K562 (cell line): Measurements from ENCODE around the gene GLCCI1. TPM values are rescaled to one million over a fixed set of nuclear protein-coding genes. Genes with fewer than 3 reads are reported as not detected.

ENCODE experiments used
- ATF3 ChIP-seq, 2 experiments: fragments of 450-650 bp in 1 of 2; sonication (generic) in 1 of 2; formaldehyde crosslinking in 1 of 2; IDR thresholded peaks in 1 of 2; conservative IDR thresholded peaks in 1 of 2; 2 replicates each; pipeline versions ENCODE4 v1.6.1 to v1.8.1; 2016 to 2023; ENCODE audit warnings: mild to moderate bottlenecking in 2 of 2, moderate library complexity in 2 of 2, inconsistent platforms in 1 of 2, missing genetic modification reagents in 1 of 2
- CHD2 ChIP-seq: IDR thresholded peaks from 2 replicates; pipeline ENCODE4 v1.6.1; 2011; ENCODE audit warnings: low read depth, low read length
- DLX4 ChIP-seq: fragments of 250-450 bp; sonication (Bioruptor Pico); IDR thresholded peaks from 2 replicates; pipeline ENCODE4 v1.6.1; 2021; ENCODE audit warnings: mild to moderate bottlenecking
- E2F8 ChIP-seq: fragments of 450-650 bp; IDR thresholded peaks from 2 replicates; pipeline ENCODE4 v1.7.1; 2018; ENCODE audit warnings: mild to moderate bottlenecking, low read depth; ENCODE audit not compliant: partially characterized antibody
- ELF4 ChIP-seq: fragments of 450-650 bp; formaldehyde crosslinking; IDR thresholded peaks from 2 replicates; pipeline ENCODE4 v1.4.0; 2022; ENCODE audit warnings: missing genetic modification characterization
- FOXJ3 ChIP-seq: sonication (generic); formaldehyde crosslinking; IDR thresholded peaks from 2 replicates; pipeline ENCODE4 v1.4.0; 2020; ENCODE audit warnings: mild to moderate bottlenecking, missing genetic modification reagents
- GTF2E2 ChIP-seq: fragments of 200-800 bp; sonication (Bioruptor generic); IDR thresholded peaks from 2 replicates; pipeline ENCODE4 v1.6.1; 2016; ENCODE audit warnings: missing genetic modification characterization, missing compliant biosample characterization
- HLTF ChIP-seq: fragments of 450-650 bp; IDR thresholded peaks from 2 replicates; pipeline ENCODE4 v1.6.1; 2016
- HMBOX1 ChIP-seq: sonication (generic); IDR thresholded peaks from 2 replicates; pipeline ENCODE4 v1.6.1; 2016
- KDM5B ChIP-seq: fragments of 200-600 bp; sonication (generic); IDR thresholded peaks from 2 replicates; pipeline ENCODE4 v1.6.1; 2012; ENCODE audit warnings: low read depth, mild to moderate bottlenecking, moderate library complexity, low read length, control low read depth, inconsistent platforms; ENCODE audit not compliant: insufficient replicate concordance
- KLF6 ChIP-seq: fragments of 250-450 bp; sonication (Bioruptor Pico); IDR thresholded peaks from 2 replicates; pipeline ENCODE4 v1.4.0; 2020; ENCODE audit warnings: mild to moderate bottlenecking, moderate library complexity, borderline replicate concordance
- MYNN ChIP-seq, 2 experiments: sonication (generic); formaldehyde crosslinking in 1 of 2; IDR thresholded peaks; 2 replicates each; pipeline versions ENCODE4 v1.5.0 to v1.6.1; 2016 to 2020; ENCODE audit warnings: antibody characterized with exemption in 1 of 2, missing genetic modification reagents in 1 of 2
- PRPF4 ChIP-seq: fragments of 200-400 bp; formaldehyde crosslinking; IDR thresholded peaks from one replicate; pipeline ENCODE4 v1.6.1; 2017; ENCODE audit warnings: low read length, low read depth, mild to moderate bottlenecking; ENCODE audit not compliant: insufficient read depth, poor library complexity, severe bottlenecking
- RB1 ChIP-seq: fragments of 450-650 bp; IDR thresholded peaks from 2 replicates; pipeline ENCODE4 v1.6.1; 2017; ENCODE audit warnings: low read depth, mild to moderate bottlenecking
- SOX6 ChIP-seq: fragments of 450-650 bp; IDR thresholded peaks from 2 replicates; pipeline ENCODE4 v1.6.1; 2014; ENCODE audit warnings: mild to moderate bottlenecking
- SREBF1 ChIP-seq: fragments of 150-350 bp; IDR thresholded peaks from 2 replicates; pipeline ENCODE4 v1.6.1; 2014; ENCODE audit warnings: antibody characterized with exemption, low read depth, low read length, borderline replicate concordance
- ZFX ChIP-seq: sonication (generic); formaldehyde crosslinking; IDR thresholded peaks from 2 replicates; pipeline ENCODE4 v1.8.0; 2022; ENCODE audit warnings: mild to moderate bottlenecking, missing genetic modification reagents, moderate library complexity
- ZNF644 ChIP-seq: fragments of 200-800 bp; sonication (Bioruptor generic); IDR thresholded peaks from 2 replicates; pipeline ENCODE4 v1.6.1; 2016; ENCODE audit warnings: low read depth, missing genetic modification characterization, missing compliant biosample characterization
- polyA plus RNA-seq, 8 experiments: library from polyadenylated mRNA; depleted of rRNA in 4 of 8; stranded (reverse) in 5 of 8; unstranded in 3 of 8; fragments of >200 nt; fragmentation: Nextera tagmentation in 2 of 8; fragmentation: Illumina TruSeq in 1 of 8; extraction: Ambion mirVana in 2 of 8; extraction: Trizol in 1 of 8; gene quantifications; 2 replicates each; pipeline versions ENCODE4 v1.2.1 to v1.2.3, GENCODE V29; 2011 to 2014; ENCODE audit warnings: inconsistent platforms in 1 of 8, missing spikeins in 1 of 8
- total RNA-seq, 7 experiments: library from RNA; depleted of rRNA in 6 of 7; stranded (reverse); fragments of >200 nt in 6 of 7; fragmentation: Illumina TruSeq in 2 of 7; extraction: Trizol in 2 of 7; gene quantifications; 2 replicates each; pipeline versions ENCODE4 v1.2.1 to v1.2.3, GENCODE V29; 2011 to 2021; ENCODE audit warnings: low replicate concordance in 1 of 7

GLCCI1 gene
- total and polyA plus RNA-seq, 9 of the 15 experiments (the other 6 are each of a cell fraction or from before 2014, with no cell fraction given): 2.7 to 11.9 (median 7.2) TPM

- TF ChIP-seq HMBOX1 (0 out of 2 replicates have a peak, but pooled peaks have one; percentile 6), KDM5B (peak; percentile 36), KLF6 (no peak), PRPF4 (peak; percentile 60), MYNN (IDR thresholded peaks at IDR 0.05) (0 out of 2 replicates have a peak, but pooled peaks have one; percentile 8), MYNN (CRISPR knock-in tag; IDR thresholded peaks at IDR 0.05) (no peak), DLX4 (CRISPR knock-in tag) (no peak), ZNF644 (tag) (0 out of 2 replicates have a peak, but pooled peaks have one; percentile 39), FOXJ3 (CRISPR knock-in tag) (no peak), E2F8 (no peak), CHD2 (peak; percentile 82), SOX6 (peak; percentile 28; the same call in 1 of the 2 replicates), ELF4 (CRISPR knock-in tag) (0 out of 2 replicates have a peak, but pooled peaks have one; percentile 58), SREBF1 (no peak), ATF3 (IDR thresholded peaks at IDR 0.05) (no peak), ATF3 (CRISPR knock-in tag; conservative IDR thresholded peaks at IDR 0.05) (no peak), RB1 (peak; percentile 44; the same call in 1 of the 2 replicates), ZFX (CRISPR knock-in tag) (peak; percentile 96), HLTF (0 out of 2 replicates have a peak, but pooled peaks have one; percentile 13), GTF2E2 (tag) (peak; percentile 96)
Observed at GRCh38 chr7:7968544-7969305, at the start of gene GLCCI1 (continued).
